Medulla oblongata (tissue), 1 donor: ENCODE measurements around the gene RNF207.

Experiments
- DNase-seq: peaks from one replicate; pipeline ENCODE4 v3.0.0-alpha.2; 2015; ENCODE audit errors: extremely low spot score

RNF207 gene

DNA sequence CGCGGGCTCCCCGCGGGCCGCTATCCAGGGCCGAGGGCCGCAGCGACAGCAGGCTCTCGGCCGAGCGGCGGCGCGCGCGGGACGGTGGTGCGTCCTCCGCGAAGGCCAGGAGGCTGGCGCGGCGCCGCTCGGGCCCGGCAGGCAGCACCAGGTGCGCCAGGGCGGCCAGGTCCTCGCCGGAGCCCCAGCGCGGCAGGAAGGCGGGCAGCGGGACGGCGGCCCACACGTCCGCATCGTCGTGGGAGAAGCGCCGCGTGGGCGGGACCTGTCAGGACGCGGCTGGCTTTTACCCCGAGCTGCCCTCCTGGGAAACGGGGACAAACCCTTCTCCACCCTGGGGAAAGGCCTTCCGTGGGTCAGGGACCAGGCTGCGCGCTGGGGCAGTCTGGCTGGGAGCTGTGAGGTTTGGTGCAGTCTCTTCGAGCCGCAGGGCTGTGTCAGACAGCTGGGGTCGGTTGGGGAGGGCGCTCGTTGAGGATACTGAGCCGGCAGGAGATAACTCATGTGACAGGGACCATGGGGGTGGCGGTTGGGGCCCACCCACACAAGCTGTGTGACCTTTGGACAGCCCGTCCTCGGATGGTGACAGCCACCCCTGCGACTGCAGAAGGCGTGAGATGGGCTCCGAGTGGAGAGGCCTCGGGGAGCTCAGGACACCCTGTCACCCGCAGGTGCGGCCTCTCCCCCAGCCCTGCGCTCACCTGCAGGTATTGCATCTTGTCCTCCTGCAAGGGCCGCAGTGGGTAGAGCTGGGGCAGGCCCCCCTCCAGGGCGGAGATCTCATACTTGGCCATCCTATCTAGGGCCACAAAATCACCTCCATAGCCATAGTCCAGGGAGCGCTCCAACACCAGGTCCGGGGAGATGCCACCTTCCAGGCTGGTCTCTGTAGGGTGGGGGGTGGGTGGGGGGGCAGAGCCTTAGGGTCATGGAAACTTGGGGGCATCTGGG lies 44.1 kb downstream of the RNF207 start:
- DNase-seq, result no peak

DNA sequence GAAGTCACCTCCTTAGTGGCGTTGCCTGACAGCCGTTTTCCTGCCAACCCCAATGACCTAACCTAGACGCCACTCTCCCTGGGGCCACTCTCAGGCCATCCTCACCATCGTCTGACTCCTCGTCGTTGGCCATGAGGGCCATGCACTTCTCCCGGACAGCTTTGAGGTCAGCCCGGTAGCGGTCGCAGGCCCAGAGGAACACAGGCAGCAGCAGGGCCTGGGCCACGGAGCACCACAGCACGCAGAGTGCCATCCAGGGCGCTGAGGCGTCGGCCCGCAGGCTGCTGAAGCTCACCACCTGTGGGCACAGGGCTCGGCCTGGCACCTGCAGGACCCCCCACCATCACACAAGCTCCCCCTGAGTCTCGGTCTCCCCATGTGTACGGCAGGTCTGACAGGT lies 45.3 kb downstream of the RNF207 start:
- no peak for DNase-seq

DNA sequence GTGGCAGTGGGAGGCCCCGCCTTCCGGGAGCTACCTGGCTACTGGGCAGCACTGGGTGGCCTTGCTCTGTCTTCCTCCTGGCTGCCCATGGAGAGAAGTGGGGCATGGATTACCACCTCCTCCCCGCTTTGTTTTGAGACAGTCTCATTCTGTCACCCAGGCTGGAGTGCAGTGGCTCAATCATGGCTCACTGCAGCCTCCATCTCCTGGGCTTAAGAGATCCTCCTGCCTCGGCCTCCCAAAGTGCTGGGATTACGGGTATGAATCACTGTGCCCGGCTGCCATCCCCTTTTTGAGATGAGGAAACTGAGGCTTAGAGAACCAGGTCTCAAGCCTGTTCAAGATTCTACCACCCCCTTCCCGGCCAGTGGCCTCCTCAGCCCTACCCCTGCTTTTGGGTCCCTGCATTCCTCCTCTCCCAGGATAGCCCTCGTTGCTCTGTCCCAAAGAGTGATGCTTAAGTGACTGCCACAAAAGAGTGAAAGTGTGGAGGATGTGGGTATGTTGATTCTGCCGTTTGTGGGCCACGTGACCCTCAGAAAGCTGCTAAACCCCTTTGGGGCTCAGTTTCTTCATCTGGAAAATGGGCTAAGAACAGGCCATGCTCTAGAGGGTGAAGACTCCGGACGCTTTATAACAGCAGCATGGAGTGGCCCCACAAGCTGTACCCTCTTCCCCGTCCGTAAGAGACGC lies 45.9 kb downstream of the RNF207 start:
- no peak for DNase-seq

DNA sequence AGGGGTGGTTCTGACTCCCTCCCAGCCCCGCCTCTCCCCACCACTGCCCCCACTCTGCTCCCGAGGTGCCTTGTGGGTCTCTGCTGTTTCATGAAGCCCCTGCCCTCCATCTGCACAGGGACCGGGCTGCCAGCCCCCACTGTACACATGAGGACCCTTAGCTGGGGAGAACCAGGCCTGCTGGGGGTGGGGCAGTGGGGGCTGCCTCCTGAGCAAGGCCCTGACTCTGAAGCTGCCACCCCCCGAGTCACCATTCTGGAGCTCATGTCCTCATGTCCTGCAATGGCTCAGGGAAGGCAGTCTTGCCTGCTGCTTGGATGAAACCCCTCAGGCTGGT lies 46.4 kb downstream of the RNF207 start:
- no peak for DNase-seq

DNA sequence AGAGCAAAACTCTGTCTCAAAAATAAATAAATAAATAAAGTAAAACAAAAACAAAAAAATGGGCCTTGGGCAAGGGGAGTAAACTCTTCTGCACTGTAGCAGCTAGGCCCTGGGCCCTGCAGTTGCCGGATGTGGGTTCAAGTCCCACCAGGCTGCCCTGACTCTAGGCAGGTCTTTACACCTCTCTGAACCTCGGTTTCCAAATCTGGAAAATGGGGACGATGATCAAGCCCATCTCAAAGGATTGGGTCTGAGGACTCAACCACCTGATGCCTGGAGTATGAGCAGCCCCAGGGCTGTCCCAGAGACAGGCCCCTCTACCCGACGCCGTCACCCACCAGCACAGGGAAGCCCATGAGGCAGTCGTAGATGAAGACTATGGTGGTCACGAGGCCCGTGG lies 47.5 kb downstream of the RNF207 start:
- DNase-seq, result no peak

DNA sequence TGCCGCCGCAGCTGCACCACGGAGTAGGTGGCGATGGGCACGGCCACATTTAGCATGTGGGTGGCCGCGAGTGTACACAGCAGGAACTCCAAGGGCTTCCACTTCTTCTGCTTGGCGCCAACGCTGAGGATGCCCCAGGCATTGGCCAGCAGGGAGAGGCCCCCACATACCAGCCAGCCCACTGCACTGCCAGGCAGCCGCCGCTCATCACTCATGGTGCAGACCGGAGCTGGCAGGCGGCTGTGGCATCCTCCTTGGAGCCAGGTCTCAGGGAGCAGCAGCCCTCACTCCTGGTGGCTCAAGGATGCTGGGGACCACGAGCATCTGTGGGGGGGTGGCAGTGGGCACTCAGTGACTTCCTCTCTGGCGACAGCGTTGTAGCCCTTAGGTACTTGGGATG lies 48.8 kb downstream of the RNF207 start:
- no peak for DNase-seq

DNA sequence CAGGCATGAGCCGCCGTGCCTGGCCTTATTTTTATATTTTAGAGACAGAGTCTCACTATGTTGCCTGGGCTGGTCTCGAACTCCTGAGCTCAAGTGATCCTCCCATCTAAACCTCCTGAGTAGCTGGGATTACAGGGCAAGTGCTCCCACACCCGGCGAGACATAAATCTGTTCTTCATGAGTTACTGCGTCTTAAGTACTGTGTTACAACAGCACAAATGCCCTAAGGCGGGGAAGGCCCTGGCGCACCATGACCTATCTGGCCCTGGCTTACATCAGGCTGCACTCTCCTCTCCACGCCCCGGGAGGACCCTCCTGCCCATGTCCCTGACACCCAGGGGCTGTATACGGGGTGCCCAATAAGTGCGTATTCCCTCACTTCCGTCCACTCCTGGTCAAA lies 50.7 kb downstream of the RNF207 start:
- no peak for DNase-seq

DNA sequence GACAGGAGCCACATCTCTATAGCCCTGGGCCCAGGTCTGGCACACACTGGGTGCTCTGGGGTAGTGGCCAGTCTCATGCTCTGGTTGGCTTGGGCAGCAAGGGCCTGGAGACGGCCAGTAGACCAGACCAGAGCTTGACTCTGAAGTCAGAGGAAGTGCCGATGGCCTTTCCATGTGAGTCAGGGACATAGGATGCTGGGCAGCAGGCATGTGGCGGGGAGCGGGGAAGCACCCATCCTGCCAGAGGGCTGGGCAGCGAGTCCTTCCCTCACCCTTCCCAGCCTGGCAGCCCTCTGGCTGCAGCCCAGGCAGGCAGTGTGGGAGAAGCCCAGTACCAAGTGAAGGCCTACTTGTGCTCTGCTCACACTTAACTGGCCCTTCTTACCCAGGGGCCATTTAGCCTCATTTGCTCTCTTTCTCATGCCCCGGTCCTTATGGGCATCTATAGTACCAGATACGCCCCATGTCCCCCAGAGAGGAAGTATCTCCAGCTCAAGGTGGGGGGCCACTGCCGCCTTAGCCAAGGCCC lies 51.7 kb downstream of the RNF207 start:
- DNase-seq, result no peak

DNA sequence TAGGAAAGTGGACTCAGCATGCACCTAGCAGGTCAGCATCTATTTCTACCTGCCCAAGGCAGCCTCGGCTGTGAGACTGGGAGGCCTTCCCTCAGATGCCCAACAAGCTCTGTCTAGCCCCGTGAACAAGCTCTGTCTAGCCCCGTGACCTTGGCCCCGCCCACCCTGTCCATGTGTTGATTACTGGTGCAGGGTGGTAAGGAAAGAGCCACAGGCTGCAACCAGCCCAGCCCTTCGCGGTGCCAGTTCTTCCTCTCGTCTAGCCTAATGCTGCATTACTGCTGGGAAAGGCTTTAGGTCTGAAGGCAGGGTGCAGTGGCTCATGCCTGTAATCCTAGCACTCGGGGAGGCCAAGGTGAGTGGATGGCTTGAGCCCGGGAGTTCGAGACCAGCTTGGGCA lies 52.8 kb downstream of the RNF207 start:
- DNase-seq, result no peak

DNA sequence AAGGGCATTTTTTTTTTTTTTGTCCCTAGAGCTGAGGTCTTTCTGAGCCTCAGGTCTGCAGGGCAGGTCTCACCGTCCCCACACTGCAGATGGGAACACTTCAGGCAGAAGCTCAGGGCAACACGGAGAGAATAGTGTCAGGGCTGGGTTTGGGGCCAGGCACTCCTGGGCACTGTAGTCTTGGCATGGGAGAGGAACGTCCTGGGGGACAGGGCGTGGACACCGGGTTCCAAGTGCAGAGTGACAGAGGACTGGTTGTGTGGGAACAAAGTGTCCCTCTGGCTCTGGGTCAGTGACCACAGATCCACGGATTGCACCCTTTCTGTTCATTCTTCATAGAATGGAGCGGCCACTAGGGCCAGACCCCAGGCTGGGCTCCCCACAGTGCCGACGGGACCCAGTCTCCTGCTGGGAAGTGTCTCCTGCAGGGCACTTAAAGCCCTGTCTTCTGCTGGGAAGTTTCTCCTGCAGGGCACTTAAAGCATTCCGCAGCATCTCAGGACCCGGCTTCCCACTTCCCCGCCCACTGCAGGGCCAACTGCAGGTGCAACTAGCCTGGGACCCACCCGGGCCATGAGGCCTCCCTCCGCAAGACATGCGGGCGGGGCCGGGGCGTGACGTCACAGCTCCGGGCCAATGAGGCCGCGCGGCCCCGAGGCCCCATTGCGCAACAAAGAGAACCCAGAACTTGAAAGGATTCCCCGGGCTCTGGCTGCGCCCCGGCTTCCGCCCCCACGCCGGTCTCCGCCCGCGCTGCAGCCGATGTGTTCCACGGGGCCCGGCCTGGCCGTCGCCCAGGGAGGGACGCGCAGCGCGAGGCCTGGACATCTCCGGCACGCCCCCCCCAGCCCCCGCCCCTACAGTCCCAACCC lies 53.8 kb downstream of the RNF207 start:
- peak; percentile 54 for DNase-seq

DNA sequence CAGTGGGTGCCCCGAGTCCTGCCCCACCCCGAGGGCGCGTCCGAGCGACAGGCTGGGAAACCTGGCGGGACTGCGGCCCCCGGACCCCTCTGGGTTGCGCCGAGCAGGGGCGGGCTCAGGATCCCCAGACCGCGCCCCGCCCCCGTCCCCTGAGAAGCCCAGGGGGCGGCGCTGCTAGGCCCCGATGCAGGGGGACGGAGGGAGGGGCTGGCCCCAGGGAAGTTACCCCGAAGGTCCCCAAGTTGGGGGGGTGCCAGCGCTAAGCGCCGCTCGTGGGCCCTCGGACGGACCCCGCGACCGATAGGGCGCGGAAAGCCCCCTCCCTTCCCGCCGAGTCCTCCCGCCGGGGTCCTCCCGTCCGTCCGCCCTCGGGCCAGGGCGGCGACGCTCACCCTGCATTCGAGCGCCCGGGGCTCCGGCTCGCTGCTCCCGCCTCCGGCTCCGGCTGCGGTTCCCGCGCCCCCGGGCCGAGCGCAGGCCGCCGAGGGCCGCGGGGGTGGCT lies 54.6 kb downstream of the RNF207 start:
- no peak for DNase-seq

DNA sequence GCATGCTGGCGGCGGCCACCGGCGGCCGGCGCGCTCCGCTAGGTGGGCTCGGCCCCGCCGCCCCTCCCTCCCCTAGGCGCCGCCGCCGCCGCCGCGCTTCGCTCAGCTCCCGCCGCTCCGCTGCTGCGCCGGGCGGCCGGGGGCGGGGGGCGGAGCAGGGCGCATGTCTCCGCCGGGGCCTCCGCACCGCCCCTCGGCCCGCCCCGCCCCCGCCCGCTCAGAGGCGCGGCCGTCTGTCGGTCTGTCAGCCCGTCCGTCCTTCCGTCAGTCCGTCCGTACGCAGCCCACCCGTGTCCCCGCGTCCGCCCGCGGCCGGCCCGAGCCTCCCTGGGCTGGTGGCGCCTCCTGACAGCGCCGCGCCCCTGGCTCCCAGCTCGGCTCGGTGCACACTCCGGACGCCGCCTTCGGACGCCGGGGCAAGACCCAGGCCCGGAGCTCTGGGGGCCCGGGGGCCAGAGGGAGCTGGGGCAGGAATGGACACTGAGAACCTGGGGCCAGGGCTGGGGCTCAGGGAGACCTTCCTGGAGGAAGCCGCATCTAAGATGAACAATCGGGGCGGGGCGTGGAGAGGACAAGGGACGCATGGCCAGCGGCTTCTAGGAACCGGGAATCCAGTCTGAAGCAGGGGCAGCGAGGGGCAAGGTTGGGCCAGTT lies 55.2 kb downstream of the RNF207 start, which contains the start of gene GPR153:
GPR153 (minus strand) TSS at position 138 of the 654 bp plus-strand sequence. CDS start 6,193 bp downstream, outside the sequence.
- no peak for DNase-seq

DNA sequence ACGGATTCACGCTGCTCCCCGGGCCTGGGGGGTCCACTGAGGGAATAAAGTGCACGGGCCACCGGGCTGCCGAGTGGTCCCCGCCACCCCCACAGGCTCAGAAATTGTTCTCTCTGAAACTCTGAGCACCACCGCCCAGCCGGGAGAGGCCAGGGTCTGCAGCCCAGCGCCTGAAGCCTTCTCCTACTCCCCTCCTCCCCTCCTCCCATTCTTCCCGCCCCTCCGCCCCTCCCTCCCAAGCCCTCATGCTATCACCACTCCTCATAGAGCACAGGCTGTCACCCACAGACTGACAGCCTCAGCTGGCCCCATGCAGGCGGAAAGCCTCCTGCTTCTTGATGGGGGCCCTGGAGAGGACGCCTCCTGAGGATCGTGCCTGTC lies 55.7 kb downstream of the RNF207 start:
- no peak for DNase-seq

DNA sequence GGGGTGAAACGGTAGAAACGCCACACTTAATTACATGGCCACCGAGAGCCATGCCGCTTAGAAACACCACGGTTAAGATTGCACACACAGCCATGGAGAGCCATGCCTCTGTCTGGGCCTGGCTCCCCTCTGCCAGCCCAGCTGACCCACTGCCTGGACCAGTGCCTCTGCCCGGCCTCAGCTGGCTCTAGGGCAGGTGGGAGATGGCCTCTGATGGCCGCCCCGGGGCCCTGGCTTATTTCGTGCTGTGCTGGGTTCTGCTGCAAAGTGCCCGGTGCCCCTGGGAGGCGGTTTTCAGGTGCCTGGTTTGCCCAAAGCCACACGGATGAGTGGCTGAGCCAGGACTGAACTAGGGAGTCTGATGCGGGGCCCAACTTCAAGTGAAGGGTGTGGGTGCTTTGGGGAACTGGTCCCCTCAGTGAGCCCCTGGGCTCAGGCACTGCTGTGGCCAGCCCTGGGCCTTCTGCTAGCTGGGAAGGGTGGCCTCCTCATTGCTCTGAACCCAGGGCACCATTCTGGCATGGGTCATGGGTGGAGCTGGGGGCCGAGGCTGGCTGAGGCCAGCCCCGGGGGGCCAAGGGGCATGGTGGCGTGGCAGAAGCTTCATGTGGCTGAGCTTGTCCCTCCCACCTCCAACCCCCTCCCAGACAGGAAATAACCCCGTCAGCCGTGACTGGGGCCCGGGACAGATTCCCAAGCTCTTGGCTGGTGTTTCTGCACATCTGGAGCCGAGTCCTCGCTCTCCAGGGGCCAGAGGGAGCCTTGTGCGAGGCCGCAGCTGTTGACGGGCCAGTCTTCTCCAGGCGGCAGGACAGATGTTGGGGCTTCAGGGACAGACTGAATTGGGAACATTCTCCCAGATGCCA lies 56.9 kb downstream of the RNF207 start:
- DNase-seq, result no peak

DNA sequence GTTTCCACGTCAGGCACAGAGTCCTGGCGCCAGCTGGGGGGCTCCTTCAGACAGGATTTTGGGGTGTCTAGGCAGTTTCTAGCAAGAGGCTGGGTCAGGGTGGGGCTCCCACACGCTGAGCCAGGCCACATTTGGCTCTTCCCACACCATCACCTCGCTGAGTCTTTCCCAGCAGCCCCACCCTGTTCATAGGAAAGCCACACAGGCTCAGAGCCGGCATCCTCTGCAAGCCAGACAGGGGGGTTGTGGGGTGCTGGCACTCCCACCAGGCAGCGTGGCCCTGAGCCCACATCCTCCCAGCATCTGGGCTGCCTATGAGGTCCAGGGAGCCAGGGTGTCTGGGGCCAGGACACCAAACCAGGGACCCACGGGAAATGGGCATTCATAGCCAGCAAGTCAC lies 57.8 kb downstream of the RNF207 start:
- DNase-seq, result no peak

DNA sequence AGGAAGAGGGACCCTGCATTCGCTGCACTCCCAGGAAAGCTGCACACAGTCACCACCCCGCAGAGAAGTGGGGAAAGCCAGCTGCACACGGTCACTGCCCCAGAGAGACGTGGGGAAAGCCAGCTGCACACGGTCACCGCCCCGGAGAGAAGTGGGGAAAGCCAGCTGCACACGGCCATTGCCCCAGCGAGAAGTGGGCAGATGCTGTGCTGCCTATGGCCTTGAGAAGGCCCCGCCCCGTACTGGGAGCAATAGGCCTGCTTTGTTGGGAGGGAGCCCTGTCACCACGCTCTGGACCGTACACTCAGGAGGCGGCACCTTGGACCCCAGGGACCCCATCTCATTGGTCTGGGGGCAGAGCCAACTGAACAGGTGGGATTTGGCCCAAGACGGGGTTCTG lies 59.2 kb downstream of the RNF207 start:
- no peak for DNase-seq

DNA sequence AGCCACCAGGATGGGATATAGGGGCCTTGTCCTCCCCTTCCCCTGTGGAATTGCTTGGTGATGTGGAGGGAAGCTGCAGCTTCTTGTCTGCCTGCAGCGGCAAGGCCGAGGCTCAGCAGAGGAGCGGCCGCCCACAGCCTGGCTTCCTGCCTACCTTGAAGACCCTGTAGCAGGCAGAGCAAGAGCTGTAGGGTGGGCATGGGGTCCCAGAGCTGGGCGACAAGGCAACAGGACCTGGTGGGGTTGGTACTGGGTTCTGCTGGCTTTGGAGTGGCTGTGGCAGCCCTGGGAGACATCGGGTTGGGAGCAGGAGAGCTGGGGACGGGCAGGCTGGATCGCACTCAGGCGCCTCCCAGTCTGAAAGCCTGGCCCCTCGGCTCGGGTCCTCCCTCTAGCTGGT lies 60.7 kb downstream of the RNF207 start:
- no peak for DNase-seq

DNA sequence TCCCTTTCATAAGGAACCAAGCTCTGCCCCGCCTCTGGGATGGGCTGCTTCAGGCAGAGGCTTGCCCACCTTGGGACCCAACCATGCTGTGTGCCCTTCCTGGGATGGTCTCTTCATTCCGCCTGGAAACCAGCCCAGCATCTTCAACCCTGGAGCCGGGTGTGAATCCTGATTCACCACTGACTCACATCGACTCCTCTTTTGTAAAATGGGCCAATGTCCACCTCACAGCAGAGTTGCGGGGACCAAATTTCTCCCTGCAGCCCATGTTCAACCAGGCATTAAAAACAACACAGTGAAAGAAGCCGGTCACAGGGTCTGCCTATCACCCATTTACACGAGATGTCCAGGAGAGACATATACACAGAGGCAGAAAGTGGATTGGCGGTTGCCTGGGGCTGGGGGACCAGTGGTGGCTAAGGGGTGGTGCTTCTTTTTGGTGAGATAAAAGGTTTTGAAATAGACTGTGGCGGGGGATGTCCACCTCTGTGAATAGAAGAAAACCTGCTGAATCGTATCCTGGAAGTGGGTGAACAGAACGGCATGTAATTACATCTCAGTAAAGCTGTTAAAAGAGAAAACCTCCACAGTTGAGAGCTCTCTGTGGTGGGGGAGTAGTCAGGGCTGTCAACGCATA lies 61.9 kb downstream of the RNF207 start:
- no peak for DNase-seq

DNA sequence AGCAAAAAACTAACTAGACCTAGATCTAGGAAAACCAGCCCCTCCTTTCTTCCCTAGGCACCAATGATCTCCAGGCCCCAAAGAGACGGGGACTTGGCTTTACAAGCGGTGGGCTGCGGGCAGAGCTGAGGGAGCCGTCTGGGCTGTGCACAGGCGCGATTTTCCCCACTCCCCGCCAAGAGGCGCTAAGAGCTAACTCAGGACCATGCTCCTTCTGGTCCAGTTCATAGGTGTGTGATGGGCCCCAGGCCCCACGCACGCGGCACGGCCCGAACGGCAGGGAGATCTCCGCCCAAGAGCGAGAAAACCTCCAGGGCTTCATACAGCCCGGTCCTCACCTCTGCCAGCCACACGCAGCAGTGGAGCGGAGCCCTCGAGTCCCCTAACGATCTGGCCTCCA lies 62.5 kb downstream of the RNF207 start:
- DNase-seq, result no peak

DNA sequence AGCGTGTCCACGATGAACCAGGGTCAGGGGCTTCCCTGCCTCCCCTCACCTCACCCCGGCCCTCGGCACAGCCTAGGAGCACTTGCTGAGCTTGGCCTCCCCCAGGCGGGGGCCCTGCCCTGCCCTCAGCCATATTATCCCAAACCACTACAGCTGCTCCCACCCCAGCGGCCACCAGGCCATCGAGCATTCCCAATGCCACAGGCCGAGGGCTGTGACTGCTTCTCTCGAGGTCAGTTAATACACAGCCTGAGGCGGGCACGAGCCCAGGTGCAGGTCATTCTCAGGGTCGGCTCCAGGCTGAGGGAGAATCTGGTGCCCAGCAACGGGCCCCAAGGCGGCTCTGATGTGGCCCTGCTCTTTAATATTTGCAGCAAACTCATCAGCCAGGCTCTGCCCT lies 63.4 kb downstream of the RNF207 start:
- no peak for DNase-seq
